ENCODE results near the gene GALNT18.

GALNT18 gene

DNA sequence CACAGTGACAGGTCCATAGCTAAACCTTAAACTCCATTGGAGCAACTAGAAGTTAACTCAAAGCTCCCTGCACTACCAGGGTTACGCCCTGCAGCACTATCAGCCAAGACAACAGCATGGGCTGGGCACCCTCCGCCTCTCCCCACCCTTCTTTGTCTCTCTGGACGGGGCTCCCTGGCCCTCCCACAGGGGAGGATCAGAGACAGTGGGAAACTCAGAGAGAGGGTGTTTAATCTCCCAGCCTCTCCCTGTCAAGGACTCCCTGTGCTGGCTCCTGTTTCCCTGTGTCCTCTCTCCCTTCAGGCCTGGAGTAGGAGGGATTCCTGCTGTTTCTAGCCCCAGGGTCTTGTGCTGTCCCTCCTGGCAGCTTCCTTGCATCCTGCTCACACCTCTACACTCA lies 211.9 kb downstream of the GALNT18 start:
- DNase-seq (ENCODE audit: low read depth in 2 of 2) = no peak

GRCh38 chr11:11409224-11409623 lies 212.6 kb downstream of the GALNT18 start:
- DNase-seq (ENCODE audit: low read depth in 2 of 2) = no peak

- no peak for DNase-seq (ENCODE audit: low read depth in 2 of 2)
These were observed 213.2 kb downstream of the GALNT18 start for GRCh38 chr11:11408436-11409221.

GRCh38 chr11:11407763-11408084 lies 214.1 kb downstream of the GALNT18 start:
- no peak for DNase-seq (ENCODE audit: low read depth in 2 of 2)

DNA sequence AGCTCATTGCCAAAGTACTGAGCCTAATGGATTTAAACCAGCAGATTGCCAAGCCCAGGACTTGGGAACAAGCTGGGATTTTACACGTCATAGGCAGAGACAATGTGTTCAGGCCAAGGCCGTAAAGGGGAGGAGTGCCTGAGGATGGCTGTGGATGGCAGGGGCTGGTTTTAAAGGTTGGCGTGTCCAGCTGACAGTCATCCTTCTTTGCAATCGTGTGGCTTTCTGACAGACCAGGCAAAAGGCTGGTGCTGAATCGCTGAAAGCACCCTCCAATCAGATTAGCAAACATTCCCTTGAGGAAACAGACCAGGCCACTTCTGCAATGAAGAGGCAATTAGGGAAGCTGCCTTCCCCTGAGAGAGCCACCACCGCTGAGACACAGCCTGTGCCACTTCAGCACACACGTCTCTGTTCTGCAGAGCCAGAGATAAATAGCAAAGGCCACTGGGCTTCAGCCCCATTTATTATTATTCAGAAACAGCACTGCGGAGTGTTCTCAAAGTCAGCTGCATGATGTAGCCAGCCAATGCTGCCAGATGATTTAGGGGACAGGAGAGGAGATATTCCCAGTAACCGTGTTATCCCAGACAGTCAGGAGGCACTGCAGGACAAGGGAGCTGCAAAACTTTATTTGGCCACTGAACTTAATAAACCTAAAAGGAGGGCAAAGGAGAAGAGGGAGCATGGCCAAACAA lies 214.6 kb downstream of the GALNT18 start:
- no peak for DNase-seq (ENCODE audit: low read depth in 2 of 2)

DNA sequence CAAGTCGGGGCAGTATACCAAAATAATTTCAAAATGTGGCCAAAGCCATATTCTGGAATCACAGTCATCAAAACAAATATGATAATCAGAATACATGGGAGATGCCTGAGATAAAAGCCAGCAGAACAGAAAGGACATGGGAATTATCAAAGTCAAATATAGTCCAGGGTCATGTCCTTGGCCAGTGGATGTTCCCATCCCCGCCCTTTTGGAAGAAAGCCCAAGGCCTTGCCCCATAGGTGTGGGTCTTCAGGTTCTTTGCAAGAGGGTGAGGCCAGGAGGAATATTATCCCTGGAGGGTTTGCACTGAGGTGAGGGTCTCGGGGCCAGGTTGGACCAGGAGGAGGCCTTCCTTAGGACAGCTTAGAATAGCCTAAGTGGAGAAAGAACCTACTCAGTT lies 215.2 kb downstream of the GALNT18 start:
- DNase-seq (ENCODE audit: low read depth in 2 of 2) = no peak

DNA sequence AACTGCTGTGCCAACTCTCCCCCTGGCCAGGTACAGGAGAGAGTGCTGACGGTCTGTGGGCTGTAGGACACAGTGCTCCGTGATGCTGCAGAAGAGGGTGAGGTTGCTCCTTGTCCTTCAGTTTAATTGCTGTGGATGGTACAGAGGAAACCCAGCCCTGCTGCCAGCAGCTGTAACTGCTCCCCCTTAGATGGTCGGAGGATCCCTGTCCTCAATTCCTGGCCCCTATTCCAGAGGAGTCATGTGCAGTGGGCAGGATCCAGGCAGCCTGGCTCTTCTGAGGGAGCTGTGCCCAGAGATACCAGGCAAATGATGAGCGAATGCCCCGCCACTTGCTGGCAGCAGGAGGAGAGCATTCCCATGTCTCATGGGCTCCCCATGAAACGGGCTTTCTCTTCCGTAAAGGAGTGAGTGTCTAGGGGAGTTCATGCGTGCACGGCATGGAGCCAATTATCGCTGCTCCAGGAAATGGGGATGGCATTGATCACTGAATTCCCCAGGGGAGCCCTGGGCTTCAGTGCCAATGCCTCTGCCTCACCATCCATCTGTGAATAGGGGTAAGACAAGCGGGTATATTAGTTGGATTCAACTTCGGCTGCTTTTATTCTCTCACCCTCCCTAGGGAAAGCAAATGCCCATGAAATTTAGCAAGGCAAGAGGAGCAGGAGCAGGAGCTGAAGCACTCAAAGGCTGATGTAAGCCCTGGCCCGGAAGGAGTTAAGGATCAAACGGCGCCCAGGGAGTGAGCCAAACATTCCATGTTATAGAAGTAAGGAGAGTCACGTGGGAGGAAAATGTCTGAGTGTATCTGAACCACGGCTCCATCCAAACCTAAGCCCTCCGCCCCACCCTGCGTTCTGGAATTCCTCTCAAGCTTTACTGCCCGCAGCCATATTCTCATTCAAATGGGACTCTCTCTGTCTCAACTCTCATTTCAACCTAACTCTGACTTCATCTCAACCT lies 217.8 kb downstream of the GALNT18 start:
- no peak for DNase-seq (ENCODE audit: low read depth in 2 of 2)

GRCh38 chr11:11401960-11402535 lies 219.8 kb downstream of the GALNT18 start:
- no peak for DNase-seq (ENCODE audit: low read depth in 2 of 2)

- DNase-seq (ENCODE audit: low read depth in 2 of 2) = no peak
These were observed 221.1 kb downstream of the GALNT18 start for GRCh38 chr11:11400635-11401232.

DNA sequence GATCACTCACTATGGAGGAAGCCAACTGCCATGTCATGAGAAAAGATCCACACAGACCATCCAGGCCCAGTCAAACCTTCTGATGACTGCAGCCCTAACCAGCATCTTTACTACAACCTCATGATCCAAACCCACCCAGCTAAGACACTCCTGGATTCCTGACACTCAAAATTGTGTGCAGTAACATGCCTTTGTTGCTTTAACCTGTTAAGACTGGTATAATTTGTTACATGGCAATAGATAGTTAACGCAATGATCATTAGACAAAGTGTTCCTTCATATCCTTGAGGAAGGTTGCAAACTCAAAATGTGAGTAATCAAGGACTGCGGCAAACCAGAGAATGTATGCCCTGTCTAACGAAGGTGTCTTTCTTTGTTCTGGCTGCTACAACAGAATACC lies 221.7 kb downstream of the GALNT18 start:
- DNase-seq (ENCODE audit: low read depth in 2 of 2) = no peak

DNA sequence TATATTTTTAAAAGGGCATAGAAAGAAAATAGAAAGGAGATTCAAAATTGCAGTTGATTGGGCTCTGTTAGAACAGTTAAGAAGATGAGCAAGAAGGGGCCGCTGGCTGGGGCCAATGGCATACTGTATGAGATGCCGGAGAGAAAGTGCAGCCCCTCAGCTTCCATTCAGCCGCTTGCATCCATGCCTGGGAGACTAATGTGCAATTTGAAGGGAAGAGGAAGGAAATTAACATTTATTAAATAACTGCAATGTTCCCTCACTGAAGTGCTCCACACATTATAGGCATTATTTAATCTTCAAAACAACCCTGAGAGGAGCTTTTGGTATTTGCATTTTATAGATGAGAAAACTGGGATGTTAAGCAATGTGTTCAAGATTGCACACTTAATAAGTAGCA lies 224.0 kb downstream of the GALNT18 start:
- DNase-seq (ENCODE audit: low read depth in 2 of 2) = no peak

DNA sequence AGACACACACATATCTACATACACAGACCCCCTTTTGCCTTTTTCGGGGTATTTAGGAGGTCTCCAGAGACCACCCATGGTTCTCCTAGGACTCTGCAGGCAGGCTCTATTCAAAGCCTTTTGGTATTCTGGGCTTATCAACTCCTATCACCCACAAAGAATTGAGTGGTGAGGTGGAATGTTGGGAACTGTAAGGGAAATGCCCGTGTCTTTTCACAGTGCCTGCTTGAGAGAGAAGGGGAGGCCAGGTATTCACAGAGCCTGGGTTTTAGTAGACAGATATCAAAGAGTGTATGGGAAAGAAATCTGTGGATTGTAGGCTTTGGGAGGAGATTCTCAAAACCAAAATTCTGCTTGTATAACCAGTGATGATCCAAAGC lies 224.8 kb downstream of the GALNT18 start:
- DNase-seq (ENCODE audit: low read depth in 2 of 2) = no peak

GRCh38 chr11:11396301-11397035 lies 225.3 kb downstream of the GALNT18 start:
- no peak for DNase-seq (ENCODE audit: low read depth in 2 of 2)

DNA sequence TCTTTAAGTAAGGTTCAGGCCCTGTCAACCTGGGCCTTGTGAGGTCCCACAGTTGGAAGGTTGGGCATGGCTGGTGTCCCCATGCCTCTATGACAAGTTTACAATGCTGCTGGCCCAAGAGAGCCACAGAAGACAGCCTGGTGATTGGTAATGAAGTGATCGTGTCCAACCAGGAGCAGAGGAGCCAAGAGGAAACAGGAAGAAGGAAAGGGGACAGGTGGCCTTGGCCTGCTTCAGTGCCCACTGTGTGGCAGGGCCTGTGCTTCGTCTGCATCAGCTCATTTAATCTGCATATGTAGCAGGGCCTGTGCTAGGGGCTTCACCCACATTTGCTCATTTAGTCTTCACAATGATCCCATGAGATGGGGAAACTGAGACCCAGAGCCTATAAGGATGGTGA lies 226.7 kb downstream of the GALNT18 start:
- no peak for DNase-seq (ENCODE audit: low read depth in 2 of 2)

- DNase-seq (ENCODE audit: low read depth in 2 of 2) = no peak
These were observed 227.6 kb downstream of the GALNT18 start for GRCh38 chr11:11394241-11394640.

GRCh38 chr11:11391796-11392463 lies 229.9 kb downstream of the GALNT18 start:
- no peak for DNase-seq (ENCODE audit: low read depth in 2 of 2)

DNA sequence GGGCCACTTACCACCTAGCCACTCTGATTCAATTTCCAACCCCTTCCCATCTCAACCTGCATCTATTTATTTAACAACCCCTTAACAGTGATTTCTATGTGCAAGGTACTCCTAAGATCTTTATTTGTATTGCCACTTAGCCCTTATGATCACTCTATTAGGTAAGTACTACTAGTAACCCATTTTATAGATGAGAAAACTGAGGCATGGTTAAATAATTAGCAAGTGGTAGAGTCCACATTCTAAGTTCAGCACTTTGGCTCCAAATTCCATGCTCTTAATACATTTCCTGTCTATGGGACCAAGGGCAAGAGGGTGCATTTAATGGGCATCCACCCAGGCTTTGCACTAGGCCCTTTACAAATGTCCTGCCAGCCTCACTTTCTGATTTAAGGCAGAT lies 230.6 kb downstream of the GALNT18 start:
- no peak for DNase-seq (ENCODE audit: low read depth in 2 of 2)

GRCh38 chr11:11390068-11390771 lies 231.6 kb downstream of the GALNT18 start:
- DNase-seq (ENCODE audit: low read depth in 2 of 2) = no peak

DNA sequence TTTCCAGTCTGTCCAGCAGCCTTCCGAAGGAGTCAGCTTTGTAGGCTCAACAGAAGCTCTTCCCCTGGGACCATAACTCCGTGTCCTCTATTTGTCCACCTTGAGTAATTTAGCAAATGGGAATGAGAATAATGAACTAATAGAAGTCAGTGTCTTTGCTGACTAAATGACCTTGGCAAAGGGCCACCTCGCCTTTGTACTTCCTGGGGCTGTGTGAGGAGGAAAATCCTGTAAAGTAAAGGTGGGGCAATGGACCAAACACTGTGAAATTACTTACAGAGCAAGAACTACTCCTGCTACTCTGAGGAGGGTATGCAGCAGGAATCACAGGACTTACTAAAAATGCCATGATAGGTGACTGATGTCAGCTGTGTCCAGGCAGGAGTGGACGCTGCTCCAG lies 232.6 kb downstream of the GALNT18 start:
- no peak for DNase-seq (ENCODE audit: low read depth in 2 of 2)
